CD4-positive, alpha-beta T cell (primary cell): ENCODE data around the gene NUAK1. TPM values are rescaled to one million over a fixed set of nuclear protein-coding genes. Genes with fewer than 3 reads are reported as not detected.

Experiments used
- ATAC-seq: fragments of 200-7000 bp; cut with Tn5 transposase; one replicate; pipeline ENCODE4 v1.10.0; 2022; ENCODE audit warnings: mild to moderate bottlenecking; ENCODE audit not compliant: poor library complexity
- CTCF ChIA-PET: fragments of 350-600 bp; sonication (Branson Sonifier 250); formaldehyde crosslinking; loops from one replicate; lab custom pipeline; 2021; ENCODE audit warnings: antibody characterized with exemption, inconsistent platforms; lab: Charles Lee
- POLR2A ChIA-PET: fragments of 350-600 bp; sonication (Branson Sonifier 250); formaldehyde crosslinking; loops from one replicate; lab custom pipeline; 2021; ENCODE audit warnings: antibody characterized with exemption, inconsistent platforms; lab: Charles Lee
- DNase-seq, 14 experiments: peaks; one replicate each; pipeline ENCODE4 v3.0.0-alpha.2; 2013 to 2020; ENCODE audit warnings: mixed read lengths in 2 of 14
- H3K27ac ChIP-seq, 2 donors: one replicate each; pipeline versions ENCODE4 v1.5.1 to v1.7.0; 2013; ENCODE audit warnings: low read length in 2 of 2, low read depth in 1 of 2, mild to moderate bottlenecking in 1 of 2
- H3K27me3 ChIP-seq, 2 experiments: 1 replicate in 1 of 2; 2 replicates in 1 of 2; pipeline versions ENCODE4 v1.6.1 to v1.7.0; 2013; ENCODE audit warnings: low read length in 2 of 2, control low read depth in 1 of 2, mild to moderate bottlenecking in 1 of 2, moderate library complexity in 1 of 2; ENCODE audit not compliant: insufficient read depth in 2 of 2, control insufficient read depth in 1 of 2
- H3K36me3 ChIP-seq: one replicate; pipeline ENCODE4 v1.6.1; 2013; ENCODE audit warnings: low read length, control low read depth; ENCODE audit not compliant: insufficient read depth
- H3K4me1 ChIP-seq: one replicate; pipeline ENCODE4 v1.6.1; 2013; ENCODE audit warnings: low read length, control low read depth; ENCODE audit not compliant: insufficient read depth
- H3K4me3 ChIP-seq: one replicate; pipeline ENCODE4 v1.5.1; 2013; ENCODE audit warnings: mild to moderate bottlenecking, low read length, moderate library complexity
- H3K9me3 ChIP-seq, 2 experiments: 1 replicate in 1 of 2; 2 replicates in 1 of 2; pipeline versions ENCODE4 v1.6.1 to v1.7.0; 2013; ENCODE audit warnings: low read length in 2 of 2, mild to moderate bottlenecking in 2 of 2, control low read depth in 1 of 2, moderate library complexity in 1 of 2; ENCODE audit not compliant: control insufficient read depth in 1 of 2, insufficient read depth in 1 of 2
- H3K27ac Mint-ChIP-seq: one replicate; pipeline ENCODE4 v1.8.0; 2020; ENCODE audit warnings: mixed read lengths
- H3K27me3 Mint-ChIP-seq: one replicate; pipeline ENCODE4 v1.8.0; 2021; ENCODE audit warnings: mixed read lengths
- H3K36me3 Mint-ChIP-seq: one replicate; pipeline ENCODE4 v1.8.0; 2021; ENCODE audit warnings: low read depth, mixed read lengths
- H3K4me1 Mint-ChIP-seq: one replicate; pipeline ENCODE4 v1.8.0; 2021; ENCODE audit warnings: low read depth, mixed read lengths
- H3K4me3 Mint-ChIP-seq: one replicate; pipeline ENCODE4 v1.8.0; 2020; ENCODE audit warnings: mild to moderate bottlenecking, mixed read lengths
- H3K9me3 Mint-ChIP-seq: one replicate; pipeline ENCODE4 v1.8.0; 2020; ENCODE audit warnings: mixed read lengths
- intact Hi-C, 2 experiments: fragments of 100-400 bp; cut with DNase I in 1 of 2; cut with micrococcal nuclease in 1 of 2; formaldehyde crosslinking; loops; one replicate each; pipeline versions ENCODE4 v1.15.1 to v1.9.0; 2023 to 2025; cut with DNase I, micrococcal nuclease
- total RNA-seq, 174 experiments: library from RNA in 2 of 174; stranded (reverse) in 2 of 174; gene quantifications; one replicate each; pipeline ENCODE4 v1.2.3 and lab custom pipeline; 2021 to 2026
- TF ChIP-seq, protein P1 (sequence below): fragments of 200-600 bp; IDR thresholded peaks from one replicate; pipeline ENCODE4 v1.8.0; 2022; ENCODE audit warnings: antibody characterized with exemption, mild to moderate bottlenecking

NUAK1 gene
- total RNA-seq, 2 experiments from 2014 or later: 0.16 TPM; not detected in 1

DNA sequence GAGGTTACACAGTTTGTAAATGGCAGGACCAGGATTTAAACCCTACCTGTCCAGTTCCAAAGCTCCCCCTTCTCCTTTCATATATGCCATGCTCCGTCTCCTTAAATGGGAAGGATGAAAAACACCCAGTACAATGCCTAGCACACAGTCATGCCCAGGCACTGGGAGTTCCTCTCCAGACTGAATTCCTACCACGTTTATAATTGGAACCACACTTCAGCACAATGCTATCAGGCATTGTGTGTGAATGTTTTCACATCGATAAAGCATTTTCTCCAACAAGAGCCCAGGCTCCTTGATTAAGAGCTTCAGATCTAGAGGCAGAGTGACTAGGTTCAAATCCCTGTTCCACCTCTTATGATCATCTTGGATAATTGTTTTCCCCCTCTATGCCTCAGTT is 2.7 kb upstream of the NUAK1 start:
- peaks cover 9% of the 10 kb centered on the region for H3K4me1 Mint-ChIP-seq
- no peaks in the 10 kb centered on the region for H3K36me3 ChIP-seq
- H3K27ac Mint-ChIP-seq: no peak overlapping the region
- intact Hi-C loops: no loop called here
- H3K9me3 ChIP-seq: peaks cover 0 to 6% of the 10 kb centered on the region in 2 experiments
- TF ChIP-seq, protein P1, sequence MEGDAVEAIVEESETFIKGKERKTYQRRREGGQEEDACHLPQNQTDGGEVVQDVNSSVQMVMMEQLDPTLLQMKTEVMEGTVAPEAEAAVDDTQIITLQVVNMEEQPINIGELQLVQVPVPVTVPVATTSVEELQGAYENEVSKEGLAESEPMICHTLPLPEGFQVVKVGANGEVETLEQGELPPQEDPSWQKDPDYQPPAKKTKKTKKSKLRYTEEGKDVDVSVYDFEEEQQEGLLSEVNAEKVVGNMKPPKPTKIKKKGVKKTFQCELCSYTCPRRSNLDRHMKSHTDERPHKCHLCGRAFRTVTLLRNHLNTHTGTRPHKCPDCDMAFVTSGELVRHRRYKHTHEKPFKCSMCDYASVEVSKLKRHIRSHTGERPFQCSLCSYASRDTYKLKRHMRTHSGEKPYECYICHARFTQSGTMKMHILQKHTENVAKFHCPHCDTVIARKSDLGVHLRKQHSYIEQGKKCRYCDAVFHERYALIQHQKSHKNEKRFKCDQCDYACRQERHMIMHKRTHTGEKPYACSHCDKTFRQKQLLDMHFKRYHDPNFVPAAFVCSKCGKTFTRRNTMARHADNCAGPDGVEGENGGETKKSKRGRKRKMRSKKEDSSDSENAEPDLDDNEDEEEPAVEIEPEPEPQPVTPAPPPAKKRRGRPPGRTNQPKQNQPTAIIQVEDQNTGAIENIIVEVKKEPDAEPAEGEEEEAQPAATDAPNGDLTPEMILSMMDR: no peak
- ChIA-PET CTCF (no interaction called here), POLR2A (no interaction called here)
- H3K4me3 Mint-ChIP-seq: no peak overlapping the region
- no peak overlapping the region for H3K27ac ChIP-seq
- no peaks in the 10 kb centered on the region for H3K9me3 Mint-ChIP-seq
- peaks cover 16% of the 10 kb centered on the region for H3K4me1 ChIP-seq
- no peaks in the 10 kb centered on the region for H3K36me3 Mint-ChIP-seq
- DNase-seq (no peak), ATAC-seq (no peak)
- H3K4me3 ChIP-seq: no peak overlapping the region
- H3K27me3 ChIP-seq: peaks cover 41 to 50% of the 10 kb centered on the region in 2 experiments
- H3K27me3 Mint-ChIP-seq: peaks cover 82% of the 10 kb centered on the region

DNA sequence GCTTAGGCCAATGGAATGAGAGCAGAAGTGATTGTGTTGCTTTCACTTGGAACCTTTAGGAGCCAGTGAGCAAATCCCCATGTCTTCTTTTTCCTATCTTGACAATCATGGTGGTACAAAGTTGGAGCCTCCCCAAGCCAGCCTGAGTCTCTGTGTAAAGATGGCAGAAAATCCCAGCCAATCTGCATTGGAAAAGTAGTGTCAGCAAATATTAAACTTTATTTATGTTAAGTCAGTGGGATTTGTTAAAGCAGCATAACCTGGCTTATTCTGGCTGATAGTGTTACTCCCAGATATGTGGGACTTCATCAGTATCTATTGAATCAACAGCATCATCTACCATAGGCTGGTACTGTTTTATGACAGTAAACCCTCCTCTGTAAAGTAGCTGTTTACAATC is 2.2 kb upstream of the NUAK1 start:
- H3K9me3 ChIP-seq: peaks cover 0 to 6% of the 10 kb centered on the region in 2 experiments
- POLR2A ChIA-PET: no interaction called here
- H3K36me3 ChIP-seq: no peaks in the 10 kb centered on the region
- intact Hi-C loops: no loop called here
- Mint-ChIP-seq H3K4me1 (peaks cover 13% of the 10 kb centered on the region), H3K9me3 (no peaks in the 10 kb centered on the region), H3K36me3 (no peaks in the 10 kb centered on the region), H3K4me3 (peak overlapping the region; percentile 28), H3K27ac (no peak overlapping the region), H3K27me3 (peaks cover 84% of the 10 kb centered on the region)
- CTCF ChIA-PET: no interaction called here
- DNase-seq: no peak
- H3K4me1 ChIP-seq: peaks cover 20% of the 10 kb centered on the region
- no peak overlapping the region for H3K4me3 ChIP-seq
- peaks cover 43 to 55% of the 10 kb centered on the region in 2 experiments for H3K27me3 ChIP-seq
- no peak for ATAC-seq
- H3K27ac ChIP-seq: no peak overlapping the region
- TF ChIP-seq, protein P1: no peak

DNA sequence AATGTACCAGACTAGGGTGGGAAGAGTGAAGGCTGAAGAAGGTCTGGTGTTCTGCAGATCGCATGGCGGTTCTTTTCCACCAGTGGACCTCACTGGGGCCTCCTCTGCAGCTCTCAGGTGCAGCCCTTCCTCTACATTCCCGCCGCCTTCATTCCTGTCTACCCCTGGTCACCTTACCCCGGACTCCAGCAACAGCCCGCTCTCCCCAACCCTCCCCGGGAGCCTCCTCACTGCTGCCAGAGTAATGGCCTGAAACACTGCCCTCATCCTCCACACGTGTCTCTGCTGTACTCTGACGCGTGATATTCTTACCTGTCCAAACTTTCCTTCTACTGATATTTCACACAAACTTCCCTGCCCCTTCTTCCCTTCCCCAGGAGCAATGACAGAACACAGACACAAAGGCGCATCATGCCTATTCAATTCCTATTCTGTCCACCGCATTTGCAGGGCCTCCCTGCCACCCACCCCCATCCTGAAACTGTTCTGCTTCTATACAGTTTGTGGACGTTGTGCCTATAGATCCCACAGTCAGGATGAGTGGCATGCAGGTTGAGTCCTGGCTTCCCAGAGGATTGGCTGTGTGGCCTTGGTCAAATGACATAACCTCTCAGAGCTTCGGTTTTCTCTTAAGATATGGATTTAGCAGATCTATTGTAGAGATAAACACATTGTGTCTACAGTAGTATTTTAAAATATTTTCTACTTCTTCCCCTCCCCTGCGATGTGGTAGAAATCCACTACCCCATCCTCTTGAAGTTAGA is 1.7 kb upstream of the NUAK1 start:
- Mint-ChIP-seq H3K27me3 (peaks cover 84% of the 10 kb centered on the region), H3K36me3 (no peaks in the 10 kb centered on the region)

More for the DNA sequence above, 1.7 kb upstream of the NUAK1 start:
- H3K9me3 ChIP-seq: peaks cover 0 to 6% of the 10 kb centered on the region in 2 experiments
- intact Hi-C loops: no loop called here
- H3K4me3 Mint-ChIP-seq: peak overlapping the region; percentile 70
- CTCF ChIA-PET: no interaction called here
- peaks cover 21% of the 10 kb centered on the region for H3K4me1 ChIP-seq
- no peaks in the 10 kb centered on the region for H3K9me3 Mint-ChIP-seq
- H3K27ac ChIP-seq: no peak overlapping the region
- ATAC-seq (no peak), DNase-seq (no peak)
- no peaks in the 10 kb centered on the region for H3K36me3 ChIP-seq
- TF ChIP-seq, protein P1: no peak
- POLR2A ChIA-PET: no interaction called here
- no peak overlapping the region for H3K27ac Mint-ChIP-seq
- H3K27me3 ChIP-seq: peaks cover 41 to 60% of the 10 kb centered on the region in 2 experiments
- peaks cover 14% of the 10 kb centered on the region for H3K4me1 Mint-ChIP-seq
- H3K4me3 ChIP-seq: no peak overlapping the region
